ENCODE results near the gene GAS2L1. TPM values are rescaled to one million over a fixed set of nuclear protein-coding genes. Genes with fewer than 3 reads are reported as not detected.
A peak's percentile ranks its signal among the peaks of the same experiment; 100 is the strongest.
"Not testable (repeated sequence)": the region's sequence is repeated elsewhere in the genome, so short reads cannot be mapped to it uniquely, and the experiment has no call there.

GAS2L1 gene
- total RNA-seq, 1 donor = 11.6 TPM

GRCh38 chr22:29342177-29342576 is 35.7 kb downstream of the GAS2L1 start:
- Histone ChIP-seq H3K79me2 (ENCODE audit: insufficient read depth, low read length) (no peaks in the 10 kb centered on the region), H3K4me1 (ENCODE audit: insufficient read depth, low read length) (peaks cover 3% of the 10 kb centered on the region), H4K20me1 (ENCODE audit: insufficient read depth, low read length) (peaks cover 10% of the 10 kb centered on the region), H3K36me3 (ENCODE audit: insufficient read depth, low read length) (peaks cover 50% of the 10 kb centered on the region), H3K27ac (ENCODE audit: low read depth, low read length) (no peak overlapping the region), H2AFZ (ENCODE audit: low read length) (no peak overlapping the region), H3K4me2 (ENCODE audit: insufficient read depth, low read length) (no peak overlapping the region), H3K9me3 (ENCODE audit: low read depth, low read length) (no peaks in the 10 kb centered on the region), H3K4me3 (ENCODE audit: insufficient read depth, low read length) (no peak overlapping the region), H3K27me3 (ENCODE audit: insufficient read depth, low read length) (no peaks in the 10 kb centered on the region)
- TF ChIP-seq, protein P1, sequence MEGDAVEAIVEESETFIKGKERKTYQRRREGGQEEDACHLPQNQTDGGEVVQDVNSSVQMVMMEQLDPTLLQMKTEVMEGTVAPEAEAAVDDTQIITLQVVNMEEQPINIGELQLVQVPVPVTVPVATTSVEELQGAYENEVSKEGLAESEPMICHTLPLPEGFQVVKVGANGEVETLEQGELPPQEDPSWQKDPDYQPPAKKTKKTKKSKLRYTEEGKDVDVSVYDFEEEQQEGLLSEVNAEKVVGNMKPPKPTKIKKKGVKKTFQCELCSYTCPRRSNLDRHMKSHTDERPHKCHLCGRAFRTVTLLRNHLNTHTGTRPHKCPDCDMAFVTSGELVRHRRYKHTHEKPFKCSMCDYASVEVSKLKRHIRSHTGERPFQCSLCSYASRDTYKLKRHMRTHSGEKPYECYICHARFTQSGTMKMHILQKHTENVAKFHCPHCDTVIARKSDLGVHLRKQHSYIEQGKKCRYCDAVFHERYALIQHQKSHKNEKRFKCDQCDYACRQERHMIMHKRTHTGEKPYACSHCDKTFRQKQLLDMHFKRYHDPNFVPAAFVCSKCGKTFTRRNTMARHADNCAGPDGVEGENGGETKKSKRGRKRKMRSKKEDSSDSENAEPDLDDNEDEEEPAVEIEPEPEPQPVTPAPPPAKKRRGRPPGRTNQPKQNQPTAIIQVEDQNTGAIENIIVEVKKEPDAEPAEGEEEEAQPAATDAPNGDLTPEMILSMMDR (IDR thresholded peaks at IDR 0.05; ENCODE audit: extremely low read depth, low read depth, low read length) = no peak
- no peak for DNase-seq (ENCODE audit: insufficient read length, low spot score, missing footprints)

- Histone ChIP-seq H4K20me1 (ENCODE audit: insufficient read depth, low read length) (peaks cover 10% of the 10 kb centered on the region), H3K9me3 (ENCODE audit: low read depth, low read length) (no peaks in the 10 kb centered on the region), H3K27ac (ENCODE audit: low read depth, low read length) (no peak overlapping the region), H3K4me3 (ENCODE audit: insufficient read depth, low read length) (no peak overlapping the region), H2AFZ (ENCODE audit: low read length) (no peak overlapping the region), H3K4me2 (ENCODE audit: insufficient read depth, low read length) (no peak overlapping the region), H3K79me2 (ENCODE audit: insufficient read depth, low read length) (no peaks in the 10 kb centered on the region), H3K27me3 (ENCODE audit: insufficient read depth, low read length) (no peaks in the 10 kb centered on the region), H3K36me3 (ENCODE audit: insufficient read depth, low read length) (peaks cover 52% of the 10 kb centered on the region), H3K4me1 (ENCODE audit: insufficient read depth, low read length) (peaks cover 3% of the 10 kb centered on the region)
- DNase-seq (ENCODE audit: insufficient read length, low spot score, missing footprints) = peak; percentile 70
- TF ChIP-seq, protein P1 (IDR thresholded peaks at IDR 0.05; ENCODE audit: extremely low read depth, low read depth, low read length) = no peak
Observed at GRCh38 chr22:29342577-29343312, 36.3 kb downstream of the GAS2L1 start.

GRCh38 chr22:29343313-29343805 is 36.9 kb downstream of the GAS2L1 start:
- no peaks in the 10 kb centered on the region for H3K9me3 ChIP-seq (ENCODE audit: low read depth, low read length)
- TF ChIP-seq, protein P1 (IDR thresholded peaks at IDR 0.05; ENCODE audit: extremely low read depth, low read depth, low read length) = no peak
- no peaks in the 10 kb centered on the region for H3K79me2 ChIP-seq (ENCODE audit: insufficient read depth, low read length)
- peak overlapping the region; percentile 21 for H3K27ac ChIP-seq (ENCODE audit: low read depth, low read length)
- H4K20me1 ChIP-seq (ENCODE audit: insufficient read depth, low read length) = peaks cover 10% of the 10 kb centered on the region
- peak; percentile 81 for DNase-seq (ENCODE audit: insufficient read length, low spot score, missing footprints)
- H3K36me3 ChIP-seq (ENCODE audit: insufficient read depth, low read length) = peaks cover 53% of the 10 kb centered on the region
- H2AFZ ChIP-seq (ENCODE audit: low read length) = no peak overlapping the region
- no peaks in the 10 kb centered on the region for H3K27me3 ChIP-seq (ENCODE audit: insufficient read depth, low read length)
- H3K4me3 ChIP-seq (ENCODE audit: insufficient read depth, low read length) = no peak overlapping the region
- H3K4me1 ChIP-seq (ENCODE audit: insufficient read depth, low read length) = peaks cover 3% of the 10 kb centered on the region
- H3K4me2 ChIP-seq (ENCODE audit: insufficient read depth, low read length) = no peak overlapping the region

DNA sequence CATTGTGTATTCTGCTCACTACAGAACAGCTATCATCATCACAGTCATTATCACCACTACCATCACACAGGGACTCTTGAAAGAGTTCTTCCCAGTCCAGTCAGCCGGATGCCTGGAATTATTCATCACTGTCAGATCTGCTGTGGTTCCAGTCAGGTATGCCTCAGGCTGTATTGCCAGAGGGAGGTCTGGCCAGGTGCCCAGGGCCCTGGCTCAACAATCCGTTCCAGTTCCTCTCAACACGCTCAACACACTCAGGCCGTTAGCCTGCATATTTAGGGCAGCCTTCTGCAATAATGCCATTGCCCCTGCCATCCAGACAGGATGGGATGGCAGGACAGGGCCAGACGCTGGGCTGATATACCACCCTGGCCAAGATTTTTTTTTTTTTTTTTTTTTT is 37.7 kb downstream of the GAS2L1 start:
- H3K4me1 ChIP-seq (ENCODE audit: insufficient read depth, low read length) = peaks cover 3% of the 10 kb centered on the region
- peaks cover 51% of the 10 kb centered on the region for H3K36me3 ChIP-seq (ENCODE audit: insufficient read depth, low read length)
- no peak overlapping the region for H2AFZ ChIP-seq (ENCODE audit: low read length)
- peak; percentile 95 for DNase-seq (ENCODE audit: insufficient read length, low spot score, missing footprints)
- peaks cover 10% of the 10 kb centered on the region for H4K20me1 ChIP-seq (ENCODE audit: insufficient read depth, low read length)
- H3K27me3 ChIP-seq (ENCODE audit: insufficient read depth, low read length) = no peaks in the 10 kb centered on the region
- H3K4me2 ChIP-seq (ENCODE audit: insufficient read depth, low read length) = no peak overlapping the region
- H3K4me3 ChIP-seq (ENCODE audit: insufficient read depth, low read length) = no peak overlapping the region
- peak overlapping the region; percentile 21 for H3K27ac ChIP-seq (ENCODE audit: low read depth, low read length)
- H3K79me2 ChIP-seq (ENCODE audit: insufficient read depth, low read length) = no peaks in the 10 kb centered on the region
- TF ChIP-seq, protein P1 (IDR thresholded peaks at IDR 0.05; ENCODE audit: extremely low read depth, low read depth, low read length) = no peak
- H3K9me3 ChIP-seq (ENCODE audit: low read depth, low read length) = no peaks in the 10 kb centered on the region

DNA sequence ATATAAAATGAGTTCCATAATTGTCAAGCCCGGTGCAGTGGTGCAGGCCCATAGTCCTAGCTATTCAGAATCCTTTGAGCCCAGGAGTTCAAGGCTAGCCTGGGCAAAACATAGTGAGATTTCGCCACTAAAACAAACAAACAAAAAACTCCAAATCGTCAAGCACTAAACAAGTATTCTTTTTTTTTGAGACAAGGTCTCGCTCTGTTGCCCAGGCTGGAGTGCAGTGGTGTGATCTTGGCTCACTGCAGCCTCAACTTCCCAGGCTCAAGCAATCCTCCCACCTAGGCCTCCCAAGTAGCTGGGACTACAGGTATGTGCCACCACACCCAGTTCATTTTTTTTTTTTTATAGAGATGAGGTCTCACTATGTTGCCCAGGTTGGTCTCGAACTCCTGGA is 38.4 kb downstream of the GAS2L1 start:
- H3K9me3 ChIP-seq (ENCODE audit: low read depth, low read length); H3K27me3 ChIP-seq (ENCODE audit: insufficient read depth, low read length); H2AFZ ChIP-seq (ENCODE audit: low read length); H3K4me2 ChIP-seq (ENCODE audit: insufficient read depth, low read length); H3K27ac ChIP-seq (ENCODE audit: low read depth, low read length); DNase-seq (ENCODE audit: insufficient read length, low spot score, missing footprints); H3K79me2 ChIP-seq (ENCODE audit: insufficient read depth, low read length); H3K4me1 ChIP-seq (ENCODE audit: insufficient read depth, low read length); H3K4me3 ChIP-seq (ENCODE audit: insufficient read depth, low read length): not testable (repeated sequence)
- H3K36me3 ChIP-seq (ENCODE audit: insufficient read depth, low read length) = peaks cover 53% of the 10 kb centered on the region
- H4K20me1 ChIP-seq (ENCODE audit: insufficient read depth, low read length) = peaks cover 10% of the 10 kb centered on the region
